GM13977 (cell line): Measurements from ENCODE around the gene PARD3.

Experiments
- DNase-seq: peaks from one replicate; pipeline ENCODE4 v3.0.0; 2012; ENCODE audit warnings: low spot score
- in situ Hi-C: fragments of 300-500 bp; cut with MboI; formaldehyde crosslinking; loops from one replicate; pipeline ENCODE4 v1.12.0; 2022; ENCODE audit warnings: low sequenced_read_pairs, low pct_unique_long_range_greater_than_20kb, mixed read lengths, inconsistent platforms; ENCODE audit not compliant: unreplicated experiment
- TF ChIP-seq, protein P1 (sequence below): IDR thresholded peaks from 2 replicates; pipeline ENCODE4 v1.5.1; 2012; ENCODE audit warnings: mild to moderate bottlenecking, control low read depth; ENCODE audit not compliant: insufficient read depth; ENCODE audit errors: extremely low read depth, missing control alignments

PARD3 gene

DNA sequence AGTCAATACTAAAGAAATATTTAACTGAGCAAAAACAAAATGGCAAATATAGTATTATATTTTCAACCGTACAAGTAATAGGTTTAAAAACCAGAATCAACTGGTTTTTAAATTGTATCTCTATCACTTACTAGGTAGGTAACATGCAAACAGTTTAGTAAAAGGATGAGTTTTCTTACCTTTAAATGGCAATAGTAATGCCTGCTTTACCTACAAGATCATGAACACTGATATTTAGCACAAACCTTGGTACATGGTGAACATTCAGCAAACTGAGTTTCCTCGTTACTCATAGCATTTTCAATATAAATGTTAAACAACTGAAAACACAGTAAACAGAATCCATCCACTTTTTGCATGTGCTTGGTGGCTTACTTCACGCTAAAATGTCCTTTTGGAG lies 389.1 kb downstream of the PARD3 start:
- in situ Hi-C loops, result no loop called here
- TF ChIP-seq, protein P1, sequence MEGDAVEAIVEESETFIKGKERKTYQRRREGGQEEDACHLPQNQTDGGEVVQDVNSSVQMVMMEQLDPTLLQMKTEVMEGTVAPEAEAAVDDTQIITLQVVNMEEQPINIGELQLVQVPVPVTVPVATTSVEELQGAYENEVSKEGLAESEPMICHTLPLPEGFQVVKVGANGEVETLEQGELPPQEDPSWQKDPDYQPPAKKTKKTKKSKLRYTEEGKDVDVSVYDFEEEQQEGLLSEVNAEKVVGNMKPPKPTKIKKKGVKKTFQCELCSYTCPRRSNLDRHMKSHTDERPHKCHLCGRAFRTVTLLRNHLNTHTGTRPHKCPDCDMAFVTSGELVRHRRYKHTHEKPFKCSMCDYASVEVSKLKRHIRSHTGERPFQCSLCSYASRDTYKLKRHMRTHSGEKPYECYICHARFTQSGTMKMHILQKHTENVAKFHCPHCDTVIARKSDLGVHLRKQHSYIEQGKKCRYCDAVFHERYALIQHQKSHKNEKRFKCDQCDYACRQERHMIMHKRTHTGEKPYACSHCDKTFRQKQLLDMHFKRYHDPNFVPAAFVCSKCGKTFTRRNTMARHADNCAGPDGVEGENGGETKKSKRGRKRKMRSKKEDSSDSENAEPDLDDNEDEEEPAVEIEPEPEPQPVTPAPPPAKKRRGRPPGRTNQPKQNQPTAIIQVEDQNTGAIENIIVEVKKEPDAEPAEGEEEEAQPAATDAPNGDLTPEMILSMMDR, result no peak
- DNase-seq, result no peak

DNA sequence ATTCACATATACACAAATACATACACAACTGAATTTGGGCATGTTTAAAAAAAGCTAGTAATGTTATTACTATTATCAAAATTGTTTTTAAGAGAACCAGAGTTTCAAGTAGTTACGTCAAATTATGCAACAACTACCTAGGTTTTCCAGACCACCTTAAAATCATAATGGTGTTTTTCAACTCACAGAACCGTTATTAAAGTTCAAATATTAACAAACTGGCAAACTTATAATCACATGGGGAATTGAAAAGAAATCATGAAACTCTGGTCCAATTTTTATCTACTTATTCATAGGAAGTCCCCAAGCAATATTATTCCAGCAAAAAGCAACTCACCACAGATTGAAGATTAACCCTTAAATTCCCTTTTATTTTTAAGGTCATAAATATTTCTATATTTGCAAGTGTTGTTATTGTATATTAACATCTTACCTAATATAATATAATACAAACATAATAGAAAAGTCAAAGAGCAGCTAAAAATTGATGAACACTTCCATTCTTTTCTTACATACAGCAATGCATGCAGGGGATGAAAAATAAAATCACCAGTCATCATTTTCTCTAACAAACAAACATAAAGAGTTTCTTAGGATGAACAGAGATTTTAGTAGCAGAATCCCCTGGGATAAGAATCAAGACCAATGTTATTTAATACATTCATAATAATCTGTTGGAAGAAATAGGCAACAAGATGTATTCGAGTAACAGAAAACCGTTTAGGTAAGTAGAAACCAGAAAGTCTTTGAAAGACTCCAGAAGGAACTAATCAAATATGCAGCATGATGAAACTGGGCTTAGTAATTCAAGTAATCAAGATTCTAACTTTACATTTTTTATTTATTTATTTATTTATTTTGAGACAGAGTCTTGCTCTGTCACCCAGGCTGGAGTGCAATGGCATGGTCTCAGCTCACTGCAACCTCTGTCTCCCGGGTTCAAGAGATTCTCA lies 391.1 kb downstream of the PARD3 start:
- TF ChIP-seq, protein P1, result no peak
- in situ Hi-C loops, result no loop called here
- no peak for DNase-seq

DNA sequence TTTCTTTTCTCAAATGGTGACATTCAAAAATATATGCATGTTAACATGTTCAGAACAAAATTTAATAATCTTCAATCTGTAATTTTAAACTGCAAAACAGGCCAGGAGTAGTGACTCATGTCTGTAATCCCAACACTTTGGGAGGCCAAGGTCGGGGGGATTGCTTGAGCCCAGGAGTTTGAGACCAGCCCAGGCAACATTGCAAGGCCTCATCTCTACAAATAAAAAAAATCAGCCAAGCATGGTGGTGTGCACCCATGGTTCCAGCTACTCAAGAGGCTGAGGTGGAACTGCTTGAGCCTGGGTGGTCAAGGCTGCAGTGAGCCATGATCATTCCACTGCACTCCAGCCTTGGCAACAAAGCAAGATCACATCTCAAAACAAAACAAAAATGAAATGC lies 394.3 kb downstream of the PARD3 start:
- in situ Hi-C loops, result no loop called here

DNA sequence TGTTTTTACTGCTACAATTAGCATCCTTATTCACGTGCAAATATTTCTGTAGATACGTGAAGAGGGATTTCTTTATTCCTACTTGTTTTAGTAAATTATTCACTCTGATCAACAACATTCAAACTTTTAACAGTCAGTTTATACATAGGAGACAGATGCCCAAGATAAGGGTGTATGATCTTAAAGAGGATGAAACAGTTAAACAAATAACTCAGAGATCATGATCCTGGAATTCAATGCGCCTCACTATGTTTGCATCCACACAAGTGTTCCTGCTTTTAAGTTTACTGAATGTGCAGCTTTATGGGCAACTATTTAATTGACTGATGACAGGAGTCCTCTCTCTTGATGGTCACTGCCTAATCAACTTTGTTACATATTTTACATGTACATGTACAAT lies 394.8 kb downstream of the PARD3 start:
- in situ Hi-C loops, result no loop called here
- DNase-seq, result no peak
- TF ChIP-seq, protein P1, result no peak

More for the DNA sequence above, 394.3 kb downstream of the PARD3 start:
- no peak for DNase-seq
- TF ChIP-seq, protein P1, result no peak

DNA sequence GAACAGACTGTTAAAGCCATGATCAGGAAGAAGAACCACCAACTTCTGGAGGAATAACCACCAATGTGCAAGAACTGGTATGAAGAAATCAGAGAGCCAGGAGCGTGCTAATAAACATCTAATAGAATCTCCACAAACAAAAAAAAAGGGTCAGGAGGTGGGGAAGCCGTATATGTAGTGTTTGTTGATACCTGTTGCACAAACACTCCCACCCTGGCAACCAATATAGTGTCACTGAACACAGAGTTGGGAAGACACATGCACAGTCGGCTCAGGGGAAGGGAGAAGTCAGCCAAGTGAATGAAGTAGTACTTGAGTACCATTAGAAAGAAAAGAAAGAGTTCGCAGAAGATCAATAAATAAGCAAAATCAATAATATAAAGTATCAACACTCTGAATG lies 400.1 kb downstream of the PARD3 start:
- no peak for DNase-seq
- TF ChIP-seq, protein P1, result no peak
- in situ Hi-C loops, result no loop called here

DNA sequence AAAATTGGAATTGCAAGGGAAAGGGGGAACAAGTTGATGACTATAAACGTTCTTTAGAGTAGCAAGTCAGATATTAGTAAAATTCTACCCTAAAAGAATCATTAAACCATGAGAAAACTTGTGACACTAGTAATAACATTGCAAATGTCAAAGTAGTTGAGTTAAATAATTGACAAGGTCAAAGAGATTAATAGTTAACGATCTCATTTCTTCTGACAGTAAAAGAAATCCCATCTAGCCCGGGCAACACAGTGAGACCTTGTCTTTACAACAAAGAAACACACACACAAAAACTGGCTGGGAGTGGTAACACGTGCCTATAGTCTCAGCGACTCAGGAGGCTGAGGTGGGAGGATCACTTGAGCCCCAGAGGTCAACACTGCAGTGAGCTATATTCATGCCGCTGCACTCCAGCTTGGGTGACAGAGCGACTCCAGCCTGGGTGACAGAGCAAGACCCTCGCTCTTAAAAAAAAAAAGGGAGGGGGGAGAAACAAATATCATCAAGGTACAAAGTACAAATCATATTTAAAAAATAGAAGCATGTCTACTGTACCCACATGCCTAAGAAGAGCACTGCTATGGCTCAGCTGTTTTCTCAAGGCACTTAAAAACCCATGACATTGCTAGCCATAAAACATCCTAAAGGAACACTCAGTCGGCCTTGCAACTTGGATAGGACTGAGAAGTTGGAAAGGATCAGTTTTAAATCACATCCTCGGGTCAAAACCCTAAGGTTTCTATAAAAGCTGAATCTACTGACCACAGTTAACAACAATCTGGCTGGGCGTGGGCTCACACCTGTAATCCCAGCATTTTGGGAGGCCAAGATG lies 401.1 kb downstream of the PARD3 start:
- no peak for DNase-seq
- in situ Hi-C loops, result no loop called here
- TF ChIP-seq, protein P1, result no peak
